GM08714 (cell line): ENCODE results near the gene IL10RA.

Source experiments
- H3K4me3 ChIP-seq: fragments of 200-500 bp; sonication (Bioruptor generic); 2 replicates; pipeline ENCODE4 v1.5.1; 2014; ENCODE audit warnings: mild to moderate bottlenecking, low read length, inconsistent platforms
- ZNF274 ChIP-seq: IDR thresholded peaks from 2 replicates; pipeline ENCODE4 v1.6.1; 2012; ENCODE audit warnings: mild to moderate bottlenecking, low read depth, low read length

IL10RA gene

DNA sequence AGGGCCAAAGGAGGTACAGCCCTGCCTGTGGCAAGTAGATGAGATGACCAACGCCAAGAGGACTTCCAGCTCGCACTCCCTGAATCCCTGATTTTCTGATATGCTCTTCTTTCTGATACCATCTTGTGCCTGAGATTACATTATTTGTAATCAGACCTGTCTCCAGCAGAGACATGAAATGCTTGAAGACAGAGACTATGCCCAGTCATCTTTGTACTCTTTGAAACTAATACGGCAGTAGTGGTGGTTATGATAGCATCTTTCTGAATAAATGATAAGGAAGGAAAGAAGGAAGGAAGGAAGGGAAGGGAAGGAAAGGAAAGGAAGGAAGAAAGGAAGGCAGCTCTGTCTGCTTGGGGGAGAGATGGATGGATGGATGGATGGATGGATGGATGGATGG is 27.8 kb downstream of the IL10RA start:
- TF ChIP-seq ZNF274, result no peak
- no peak overlapping the region for H3K4me3 ChIP-seq

DNA sequence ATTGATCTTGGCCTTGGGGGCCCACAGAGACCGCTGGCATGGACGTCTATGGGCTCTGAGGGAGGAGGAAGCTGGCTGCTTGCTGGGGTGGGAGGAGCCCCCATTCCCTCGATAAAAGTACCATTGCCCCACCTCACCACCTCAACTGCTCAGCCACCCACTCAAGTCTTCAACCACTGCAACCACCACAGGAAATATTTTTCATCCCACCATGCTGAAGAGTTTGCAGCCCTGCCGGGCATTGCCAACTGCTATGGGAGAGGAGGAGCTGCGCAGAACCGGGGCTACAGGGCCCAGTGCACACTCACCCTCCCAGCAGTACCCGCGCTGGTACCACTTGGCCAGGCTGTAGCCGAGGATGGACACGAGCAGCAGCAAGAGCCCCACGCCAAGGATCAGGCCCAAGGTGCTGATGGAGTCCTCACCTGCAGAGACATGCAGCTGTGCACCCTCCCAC is 29.2 kb downstream of the IL10RA start:
- no peak for TF ChIP-seq ZNF274
- no peak overlapping the region for H3K4me3 ChIP-seq

DNA sequence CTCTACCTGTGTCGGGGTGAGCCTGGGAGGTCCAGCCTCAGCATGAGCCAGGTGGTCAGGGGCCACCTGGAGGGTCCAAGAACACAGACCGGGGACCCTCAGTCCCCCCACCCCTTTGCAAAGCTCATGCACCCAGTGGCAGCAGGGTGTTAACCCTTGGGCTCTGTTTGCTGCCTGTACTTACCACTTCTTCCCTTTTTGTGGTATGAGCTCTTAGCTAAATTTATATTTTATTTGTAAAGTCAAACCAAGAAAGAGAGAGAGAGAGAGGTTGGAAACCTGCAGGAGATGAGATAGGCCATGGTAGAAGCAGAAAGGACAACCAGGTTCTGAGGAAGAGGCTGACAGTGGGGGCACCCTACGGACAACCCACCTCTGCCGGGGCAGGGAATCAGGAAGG is 29.9 kb downstream of the IL10RA start:
- H3K4me3 ChIP-seq, result no peak overlapping the region
- TF ChIP-seq ZNF274, result no peak

DNA sequence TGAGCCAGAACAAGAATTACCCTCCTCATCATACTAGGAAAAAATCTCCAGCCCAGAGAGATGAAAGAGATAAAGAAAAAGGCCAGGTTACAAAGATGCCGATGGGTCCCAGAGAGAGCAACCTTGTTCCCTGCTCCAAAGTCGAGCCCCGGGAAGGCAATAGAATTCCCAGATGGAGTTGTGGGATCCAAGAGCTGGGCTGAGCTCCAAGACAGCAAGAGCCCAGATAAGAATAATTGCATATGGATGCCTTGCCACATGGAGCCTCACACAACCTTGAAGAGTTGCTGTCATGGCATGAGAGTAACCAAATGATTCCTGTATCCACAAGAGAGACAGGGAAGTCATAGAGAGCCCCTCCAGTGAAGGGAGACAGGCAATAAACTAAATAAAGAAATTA is 30.9 kb downstream of the IL10RA start:
- no peak overlapping the region for H3K4me3 ChIP-seq
- TF ChIP-seq ZNF274, result no peak

DNA sequence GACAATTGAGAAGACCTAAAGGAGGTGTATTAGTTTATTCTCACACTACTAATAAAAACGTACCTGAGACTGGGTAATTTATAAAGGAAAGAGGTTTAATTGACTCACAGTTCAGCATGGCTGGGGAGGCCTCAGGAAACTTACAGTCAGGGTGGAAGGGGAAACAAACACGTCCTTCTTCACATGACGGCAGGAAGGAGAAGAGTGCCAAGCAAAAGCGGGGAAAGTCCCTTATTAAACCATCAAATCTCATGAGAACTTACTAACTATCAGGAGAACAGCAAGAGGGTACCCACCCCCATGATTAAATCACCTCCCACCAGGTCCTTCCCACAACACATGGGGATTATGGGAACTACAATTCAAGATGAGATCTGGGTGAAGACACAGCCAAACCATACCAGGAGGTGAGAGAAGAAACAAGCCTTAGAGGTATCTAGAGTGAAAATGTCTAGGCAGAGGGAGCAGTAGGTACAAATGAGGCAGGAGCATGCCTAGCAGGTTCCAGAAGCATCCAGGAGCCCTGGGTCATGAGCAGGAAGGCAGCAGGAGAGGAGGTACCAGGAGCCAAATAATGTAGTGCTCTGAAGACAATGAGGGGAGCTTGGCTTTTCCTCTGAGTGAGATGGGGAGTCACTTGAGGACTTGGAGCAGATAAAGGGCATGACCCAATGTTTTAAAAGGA is 31.6 kb downstream of the IL10RA start:
- no peak overlapping the region for H3K4me3 ChIP-seq
- no peak for TF ChIP-seq ZNF274

DNA sequence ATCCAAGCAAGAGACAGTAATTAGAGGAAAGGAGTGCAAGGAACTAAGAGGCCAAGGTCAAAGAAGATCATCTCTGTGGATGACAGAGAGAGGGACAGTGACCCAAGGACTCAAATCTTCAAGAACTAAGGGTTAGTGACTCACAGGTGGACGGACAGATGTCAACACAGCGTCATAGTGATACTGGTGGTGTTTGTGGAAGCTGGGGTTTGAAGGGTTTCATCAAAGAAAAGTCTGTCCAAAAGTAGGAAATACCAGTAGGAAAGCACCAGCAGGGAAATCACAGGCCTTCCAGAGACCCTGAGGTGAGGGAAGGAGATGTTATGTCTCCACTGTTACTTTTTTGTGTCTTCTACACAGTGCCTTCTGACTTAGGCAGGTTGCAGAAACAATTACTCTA is 32.2 kb downstream of the IL10RA start:
- no peak overlapping the region for H3K4me3 ChIP-seq

DNA sequence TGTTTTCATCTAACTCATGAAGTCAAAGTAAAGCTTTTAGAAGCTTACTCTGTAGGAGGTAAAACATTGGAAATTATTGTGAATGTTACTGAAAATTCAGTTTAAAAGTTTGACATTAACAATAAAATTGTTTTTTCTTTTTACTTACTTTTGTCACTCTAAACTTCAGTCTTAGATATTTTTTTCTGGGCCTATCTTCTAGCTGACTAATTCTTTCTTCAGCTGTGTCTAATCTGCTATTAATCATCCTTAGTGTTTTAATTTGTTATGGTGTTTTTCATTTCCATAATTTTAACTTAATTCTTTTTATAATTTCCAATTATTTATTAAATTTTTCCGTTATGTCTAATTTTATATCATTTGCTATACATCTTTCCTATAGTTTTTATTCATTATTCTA is 35.0 kb downstream of the IL10RA start:
- no peak for TF ChIP-seq ZNF274

More for the DNA sequence above, 32.2 kb downstream of the IL10RA start:
- TF ChIP-seq ZNF274, result no peak

DNA sequence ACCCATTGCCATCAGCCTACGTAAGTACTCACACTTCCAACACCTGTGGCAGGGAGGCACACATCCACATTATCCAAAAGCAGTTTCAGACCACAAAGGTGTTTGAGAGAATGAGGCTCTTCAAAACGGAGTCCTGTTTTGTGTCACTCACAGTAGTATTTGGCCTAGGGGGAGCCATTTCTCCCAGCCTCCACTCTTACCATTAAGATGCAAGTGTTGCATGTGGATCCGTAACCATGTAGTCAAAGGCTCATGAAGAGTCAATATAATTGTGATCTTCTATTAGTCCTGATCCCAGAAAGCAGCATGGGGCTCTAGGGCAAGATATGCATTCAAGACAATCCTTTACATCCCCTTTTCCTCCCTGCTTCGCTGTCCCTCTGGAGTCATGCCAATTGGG is 41.5 kb downstream of the IL10RA start:
- no peak for TF ChIP-seq ZNF274
- no peak overlapping the region for H3K4me3 ChIP-seq

More for the DNA sequence above, 35.0 kb downstream of the IL10RA start:
- H3K4me3 ChIP-seq, result no peak overlapping the region

DNA sequence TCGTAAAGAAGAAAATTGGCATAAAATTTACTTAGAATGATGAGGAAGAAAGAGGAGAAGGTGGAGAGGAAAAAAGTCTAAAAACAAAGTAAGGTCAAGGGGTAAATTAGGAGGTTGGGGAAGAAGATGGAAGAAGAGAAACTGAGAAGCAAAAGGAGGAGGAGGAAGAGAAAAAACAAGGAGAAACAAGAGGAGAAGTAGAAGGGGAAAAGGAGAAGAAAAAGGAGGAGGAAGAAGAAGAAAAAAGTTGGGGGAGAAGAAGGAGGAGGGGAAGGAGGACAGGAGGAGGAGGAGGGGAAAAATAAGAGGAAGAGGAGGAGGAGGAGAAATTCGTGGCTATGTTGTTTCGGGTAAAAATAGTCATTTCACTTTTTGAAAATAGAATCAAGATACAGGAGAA is 42.4 kb downstream of the IL10RA start:
- no peak for TF ChIP-seq ZNF274
- H3K4me3 ChIP-seq, result no peak overlapping the region

DNA sequence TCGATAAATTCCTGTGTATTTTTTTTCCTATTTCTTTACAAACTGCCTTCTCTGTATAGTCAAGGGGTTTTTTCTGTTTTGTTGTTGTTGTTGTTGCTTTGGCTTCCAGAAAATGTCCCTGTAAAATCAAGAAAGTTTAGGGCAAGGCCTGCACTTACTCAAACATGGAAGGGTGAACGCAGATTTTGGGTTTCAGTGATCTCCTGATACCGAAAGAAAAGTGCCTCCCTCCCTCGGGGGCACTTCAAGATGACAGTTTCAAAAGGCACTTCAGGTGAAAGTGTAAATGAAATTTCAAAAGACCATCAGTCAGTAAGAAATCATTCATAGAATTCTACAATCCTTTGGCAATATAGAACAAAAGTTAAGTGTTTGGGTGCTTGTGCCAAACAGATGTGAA is 47.2 kb downstream of the IL10RA start:
- TF ChIP-seq ZNF274, result no peak
- no peak overlapping the region for H3K4me3 ChIP-seq

DNA sequence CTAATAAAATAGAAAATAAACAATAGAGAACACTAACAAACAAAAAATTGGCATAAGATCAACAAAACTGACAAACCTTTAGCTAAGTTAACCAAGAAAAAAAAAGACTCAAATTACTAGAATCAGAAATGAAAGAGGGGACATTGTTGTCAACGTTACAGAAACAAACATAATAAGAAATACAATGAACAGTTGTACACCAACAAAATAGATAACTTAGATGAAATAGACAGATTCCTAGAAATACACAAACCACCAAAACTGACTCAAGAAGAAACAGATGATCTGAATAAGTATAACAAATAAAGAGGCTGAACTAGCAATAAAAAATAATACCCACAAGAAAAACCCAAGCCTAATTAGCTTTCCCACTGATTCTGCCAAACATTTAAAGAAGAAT is 55.9 kb downstream of the IL10RA start:
- no peak overlapping the region for H3K4me3 ChIP-seq
- no peak for TF ChIP-seq ZNF274

DNA sequence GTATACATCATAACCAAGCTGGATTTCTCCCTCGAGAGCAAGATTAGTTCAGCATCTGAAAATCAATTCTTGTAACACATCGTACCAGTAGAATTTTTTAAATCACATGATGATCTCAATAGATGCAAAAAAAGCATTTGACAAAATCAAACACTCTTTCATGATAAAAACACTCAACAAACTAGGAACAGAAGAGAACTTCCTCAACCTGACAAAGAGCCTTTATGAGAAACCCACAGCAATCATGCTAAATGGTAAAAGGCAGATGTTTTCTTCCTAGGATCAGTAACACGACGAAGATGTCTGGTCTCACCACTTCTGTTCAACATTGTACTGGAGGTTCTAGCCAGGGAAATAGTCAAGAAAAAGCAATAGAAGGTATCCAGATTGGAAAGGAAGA is 56.6 kb downstream of the IL10RA start:
- no peak overlapping the region for H3K4me3 ChIP-seq
- no peak for TF ChIP-seq ZNF274

DNA sequence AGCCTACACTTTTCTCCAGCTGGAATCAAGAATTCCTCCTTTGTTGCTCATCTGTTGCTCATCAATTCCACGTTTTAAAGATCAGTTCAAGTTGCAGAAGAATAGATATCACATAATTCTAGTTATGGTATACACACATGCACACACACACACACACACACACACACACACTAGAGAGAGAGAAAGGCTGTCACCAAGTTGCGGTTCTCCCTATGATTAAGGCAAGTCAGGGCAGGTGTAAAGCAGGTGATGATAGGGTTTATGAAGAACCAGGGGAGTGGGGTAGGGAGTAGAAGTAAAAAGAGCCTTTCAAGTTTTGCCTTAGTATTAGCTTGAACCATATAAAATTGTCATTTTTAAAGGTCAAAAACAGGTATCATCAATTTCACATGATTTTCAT is 59.0 kb downstream of the IL10RA start:
- no peak overlapping the region for H3K4me3 ChIP-seq
- no peak for TF ChIP-seq ZNF274

DNA sequence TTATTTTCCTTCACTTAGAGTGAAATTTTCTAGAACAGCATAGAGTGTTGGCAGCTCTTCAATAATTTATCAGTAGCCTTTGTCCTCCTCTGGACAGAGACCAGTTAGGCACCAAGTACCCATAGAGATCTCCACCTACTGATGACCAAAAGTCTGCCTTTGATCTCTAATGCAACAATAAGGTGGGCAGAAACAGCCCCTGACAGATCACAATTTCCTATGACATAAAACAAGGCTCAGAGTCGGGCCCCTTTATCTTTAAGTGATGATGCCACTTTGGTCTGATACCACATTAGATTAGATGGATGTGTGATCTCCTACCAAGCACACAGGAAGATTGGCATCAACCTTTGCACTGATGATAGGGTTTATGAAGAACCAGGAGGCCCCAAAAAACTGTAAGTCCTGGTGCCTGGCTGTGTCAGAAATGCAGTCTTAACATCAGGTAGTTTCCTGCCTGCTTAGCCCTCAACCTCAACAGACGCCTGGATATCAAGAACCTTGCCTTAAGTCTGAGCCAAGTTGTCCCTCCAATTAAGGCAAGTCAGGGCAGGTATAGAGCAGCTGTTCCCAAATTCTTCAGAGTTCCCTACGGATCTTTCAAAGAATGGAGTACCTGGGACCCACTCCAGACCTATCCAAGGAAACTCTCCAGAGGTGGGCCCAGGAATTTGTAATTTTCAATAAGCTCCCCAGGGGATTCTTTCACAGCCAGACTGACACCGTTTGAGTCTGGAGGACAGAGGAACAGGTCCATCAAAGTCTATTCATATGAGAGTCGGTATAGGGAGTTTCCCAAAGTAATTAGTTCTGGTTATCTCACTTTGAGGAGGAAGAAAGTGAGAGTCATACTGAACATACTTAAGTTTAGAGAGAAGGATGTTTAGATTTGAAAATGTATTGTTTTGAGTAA is 60.1 kb downstream of the IL10RA start:
- no peak overlapping the region for H3K4me3 ChIP-seq

More for the DNA sequence above, 60.1 kb downstream of the IL10RA start:
- TF ChIP-seq ZNF274, result no peak
